SH-SY5Y (cell line): ENCODE measurements around the gene FSTL4.

Experiments
- GATA2 ChIP-seq: IDR thresholded peaks from 2 replicates; pipeline ENCODE4 v1.6.1; 2011; ENCODE audit warnings: mild to moderate bottlenecking, low read depth, low read length
- GATA3 ChIP-seq: IDR thresholded peaks from 2 replicates; pipeline ENCODE4 v1.6.1; 2011; ENCODE audit warnings: low read depth, mild to moderate bottlenecking, low read length, moderate library complexity

- TF ChIP-seq GATA2 (no peak), GATA3 (no peak)
These were observed 289.6 kb downstream of the FSTL4 start for GRCh38 chr5:133322743-133323142.
